HG03558 (cell line): Measurements from ENCODE around the gene LRP1-AS.

Source experiments
- ATAC-seq: cut with Tn5 transposase; IDR thresholded peaks from one replicate; pipeline ENCODE4 v1.9.1; 2021; ENCODE audit warnings: moderate number of reproducible peaks; ENCODE audit not compliant: unreplicated experiment; ENCODE audit errors: extremely low read depth

The LRP1-AS gene

DNA sequence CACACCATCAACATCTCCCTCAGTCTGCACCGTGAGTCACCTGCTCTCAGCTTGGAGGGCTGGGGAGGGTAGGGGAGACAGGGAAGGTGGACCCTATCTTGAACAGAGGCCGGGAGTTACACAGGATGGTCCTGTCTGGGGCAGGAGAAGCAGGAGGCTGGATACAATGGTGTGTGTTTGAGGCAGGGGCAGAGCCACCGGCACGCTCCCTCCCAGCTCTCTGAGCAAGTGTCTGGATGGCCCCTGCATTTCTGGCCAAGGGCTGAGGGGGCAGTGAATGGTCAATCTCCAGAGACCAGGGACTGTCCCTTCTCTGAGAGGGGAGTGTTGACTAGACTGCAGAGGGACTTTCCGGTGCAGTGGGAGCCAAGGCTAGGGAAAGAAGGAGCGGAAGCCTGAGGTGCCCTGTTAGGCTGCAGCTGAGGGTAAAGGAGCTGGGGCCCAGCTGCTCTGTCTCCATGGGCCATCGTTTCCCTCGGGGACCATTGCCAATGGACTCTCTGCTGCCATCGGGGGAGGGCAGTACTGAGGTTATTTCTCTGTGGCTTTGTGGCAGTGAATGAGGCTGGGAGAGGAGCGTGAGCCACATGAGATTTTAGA lies 1.9 kb downstream of the LRP1-AS start:
- no peak for ATAC-seq

GRCh38 chr12:57143454-57143853 lies 4.0 kb downstream of the LRP1-AS start:
- no peak for ATAC-seq

DNA sequence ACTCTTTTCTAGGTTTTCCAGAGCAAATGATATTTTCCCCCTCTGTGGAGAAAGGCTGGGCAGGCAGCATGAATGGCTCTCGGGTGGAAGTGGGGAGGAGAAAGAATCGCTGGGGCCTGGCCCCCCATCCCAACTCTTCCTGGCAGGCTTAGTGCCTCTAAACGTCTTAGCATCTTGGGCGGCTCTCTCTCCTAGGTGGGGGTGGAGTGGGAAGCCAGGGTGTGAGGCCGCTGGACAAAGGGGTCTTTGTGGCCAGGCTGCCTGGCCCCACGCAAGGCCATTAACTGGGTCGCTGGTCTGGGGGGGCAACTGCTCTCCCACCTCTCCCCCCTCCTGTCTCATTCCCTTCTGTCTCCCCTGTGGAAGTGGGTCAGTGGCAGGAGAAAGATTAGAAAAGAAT lies 4.7 kb downstream of the LRP1-AS start:
- no peak for ATAC-seq

- ATAC-seq: no peak
Measured at GRCh38 chr12:57142121-57142520, 5.3 kb downstream of the LRP1-AS start.

DNA sequence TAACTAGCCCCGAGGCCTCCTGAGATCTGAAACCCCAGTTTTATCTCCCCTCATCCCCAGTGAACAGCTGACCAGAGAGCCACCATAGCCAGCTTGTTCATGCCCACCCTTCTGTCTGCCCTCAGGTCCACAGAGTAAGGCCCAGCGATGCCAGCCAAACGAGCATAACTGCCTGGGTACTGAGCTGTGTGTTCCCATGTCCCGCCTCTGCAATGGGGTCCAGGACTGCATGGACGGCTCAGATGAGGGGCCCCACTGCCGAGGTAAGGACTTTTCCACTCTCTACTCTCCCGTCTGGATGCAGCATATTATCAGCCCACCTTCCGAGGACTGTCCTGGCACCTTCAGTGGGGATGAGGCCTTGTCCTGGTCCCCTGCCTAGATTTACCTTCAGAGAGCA lies 6.2 kb downstream of the LRP1-AS start:
- ATAC-seq: no peak

- ATAC-seq: no peak
Measured at GRCh38 chr12:57139796-57140649, 7.4 kb downstream of the LRP1-AS start.

- ATAC-seq: no peak
Measured at GRCh38 chr12:57138526-57139272, 8.7 kb downstream of the LRP1-AS start.

DNA sequence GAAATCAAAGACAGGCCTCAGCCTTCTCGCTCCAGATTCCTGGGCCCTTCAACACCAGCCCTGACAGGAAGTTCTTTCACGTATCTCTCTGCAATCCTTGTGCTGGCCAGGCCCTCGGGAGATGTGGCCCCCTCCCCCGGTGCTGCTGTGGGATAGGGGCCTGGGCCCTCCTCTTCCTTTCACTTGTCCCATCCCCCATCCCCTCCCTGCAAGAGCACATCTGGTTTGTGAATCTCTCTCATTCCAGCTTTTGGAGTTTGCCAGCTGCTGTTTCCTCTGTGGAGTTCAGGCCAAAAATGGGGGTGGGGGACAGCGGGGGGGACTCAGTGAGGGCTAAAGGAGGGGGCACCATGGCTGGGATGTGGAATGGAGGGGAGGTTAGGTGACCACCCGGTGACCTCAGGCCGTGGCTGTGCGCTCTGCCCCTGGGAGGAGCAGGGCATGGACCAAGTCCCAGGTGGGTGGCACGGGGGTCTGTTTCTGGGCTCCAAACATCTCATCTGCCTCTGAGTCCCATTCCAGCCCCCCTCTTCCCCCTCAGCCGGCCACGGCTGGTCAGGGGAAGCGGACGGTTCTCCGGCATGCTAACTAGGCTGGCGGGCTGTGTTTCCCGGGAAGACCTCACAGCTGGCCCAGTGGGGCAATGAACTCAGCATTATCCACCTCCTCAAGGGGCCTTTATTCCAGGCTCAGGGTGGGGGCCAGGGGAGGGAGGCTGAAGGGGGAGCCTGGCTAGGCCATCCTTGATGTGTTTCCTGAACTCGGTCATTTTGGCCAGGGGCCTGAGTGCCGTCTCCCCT lies 11.7 kb downstream of the LRP1-AS start:
- no peak for ATAC-seq

DNA sequence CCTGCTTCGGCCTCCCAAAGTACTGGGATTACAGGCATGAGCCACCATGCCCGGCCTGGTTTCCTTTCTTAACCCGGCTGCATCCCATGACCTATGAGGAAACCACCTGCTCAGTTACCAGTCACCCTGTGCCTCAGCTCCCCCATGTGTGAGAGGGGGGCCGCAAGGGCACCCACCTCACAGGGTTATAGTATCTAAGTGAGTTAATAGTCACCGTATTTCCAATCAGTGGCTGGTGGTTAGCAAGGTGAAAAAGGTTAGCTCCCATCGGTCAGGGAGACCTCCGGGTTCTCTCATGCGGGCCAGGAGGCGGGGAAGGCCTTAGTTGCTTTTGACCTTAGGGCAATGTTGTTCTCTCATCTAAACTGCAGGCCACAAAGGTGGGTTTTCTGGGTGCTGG lies 12.5 kb downstream of the LRP1-AS start:
- no peak for ATAC-seq

DNA sequence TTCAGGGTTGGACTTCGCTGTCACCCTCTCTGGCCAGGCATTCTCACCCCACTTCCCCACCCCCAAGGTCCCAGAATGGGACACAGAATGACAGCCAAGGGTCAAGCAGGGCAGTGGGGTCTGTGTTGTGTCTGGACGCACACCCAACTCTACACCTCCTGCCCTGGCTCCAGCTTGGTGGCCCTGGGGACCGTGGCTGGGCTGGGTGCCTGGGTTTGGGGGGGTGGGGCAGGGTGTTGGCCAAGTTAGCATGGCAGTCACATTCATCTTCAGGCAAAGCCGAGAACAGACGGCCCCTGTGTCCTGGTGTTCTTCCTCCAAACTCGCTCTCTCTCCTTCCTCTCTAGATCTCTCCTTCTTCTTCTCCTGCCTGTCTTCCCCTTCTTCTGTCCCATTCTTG lies 13.5 kb downstream of the LRP1-AS start:
- no peak for ATAC-seq

DNA sequence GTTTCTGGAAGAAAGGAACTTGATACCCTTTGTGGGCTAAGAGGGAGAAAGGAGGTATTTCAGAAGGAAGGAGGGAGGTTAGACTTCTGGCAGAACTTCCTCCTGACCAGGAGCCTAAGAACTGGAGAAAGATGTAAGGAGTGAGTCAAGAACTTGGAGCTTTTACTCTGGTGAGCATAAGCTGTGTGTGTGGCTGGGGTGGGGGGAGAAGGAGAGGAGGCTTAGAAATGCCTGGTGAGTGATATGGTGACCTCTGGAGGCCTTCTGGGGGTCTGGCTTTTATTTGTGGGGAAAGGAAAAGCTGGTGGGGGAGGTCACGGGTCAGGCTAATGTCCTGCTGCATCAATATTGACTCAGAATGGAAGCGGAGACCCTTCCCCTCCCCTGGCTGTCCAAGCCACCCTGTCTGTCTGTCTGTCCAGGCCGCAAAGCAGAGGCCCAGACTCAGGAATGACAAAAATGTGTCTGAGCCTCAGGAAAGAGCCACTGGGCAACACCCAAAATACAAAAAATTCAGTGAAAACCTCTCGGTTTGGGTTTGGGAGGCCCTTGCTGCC lies 14.3 kb downstream of the LRP1-AS start:
- ATAC-seq: no peak

GRCh38 chr12:57131896-57132744 lies 15.3 kb downstream of the LRP1-AS start:
- no peak for ATAC-seq

DNA sequence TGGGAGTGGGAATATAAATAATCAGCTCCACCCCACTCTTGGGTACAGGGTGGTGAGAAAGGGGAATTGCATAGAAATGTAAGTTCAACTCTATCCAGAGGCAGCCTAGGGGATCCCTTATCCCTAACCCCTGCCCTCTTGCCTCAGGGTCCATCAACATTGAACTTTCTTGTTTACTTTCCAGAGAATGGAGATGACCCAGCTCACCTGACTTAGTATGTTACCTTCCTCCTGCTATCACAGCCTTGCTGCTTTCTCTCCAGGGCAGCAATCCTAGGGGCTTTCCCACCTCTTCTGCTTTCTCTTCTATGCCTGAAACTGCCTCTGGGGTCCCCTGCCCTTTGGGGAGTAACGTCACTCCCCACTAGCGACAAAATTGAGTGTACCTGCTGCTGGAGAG lies 16.5 kb downstream of the LRP1-AS start:
- ATAC-seq: no peak

DNA sequence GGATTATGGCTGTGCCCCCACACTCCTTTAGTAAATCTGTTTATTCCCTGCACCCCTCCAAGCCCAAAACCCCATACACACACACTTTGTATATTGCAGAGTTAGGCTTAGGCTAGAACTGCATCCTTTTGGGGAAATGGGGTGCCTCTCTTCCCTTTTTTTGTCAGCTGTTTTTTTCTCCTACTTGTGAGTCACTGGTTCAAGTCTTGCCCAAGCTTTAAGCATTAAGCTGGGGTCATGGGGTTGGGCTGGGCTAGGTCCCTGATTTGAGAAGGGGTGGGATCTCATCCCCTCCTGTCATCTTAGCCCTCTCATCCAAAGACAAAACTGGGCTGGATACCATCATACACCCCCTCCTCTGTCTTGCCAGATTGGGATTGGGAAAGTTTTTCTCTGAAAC lies 17.5 kb downstream of the LRP1-AS start:
- ATAC-seq: no peak

DNA sequence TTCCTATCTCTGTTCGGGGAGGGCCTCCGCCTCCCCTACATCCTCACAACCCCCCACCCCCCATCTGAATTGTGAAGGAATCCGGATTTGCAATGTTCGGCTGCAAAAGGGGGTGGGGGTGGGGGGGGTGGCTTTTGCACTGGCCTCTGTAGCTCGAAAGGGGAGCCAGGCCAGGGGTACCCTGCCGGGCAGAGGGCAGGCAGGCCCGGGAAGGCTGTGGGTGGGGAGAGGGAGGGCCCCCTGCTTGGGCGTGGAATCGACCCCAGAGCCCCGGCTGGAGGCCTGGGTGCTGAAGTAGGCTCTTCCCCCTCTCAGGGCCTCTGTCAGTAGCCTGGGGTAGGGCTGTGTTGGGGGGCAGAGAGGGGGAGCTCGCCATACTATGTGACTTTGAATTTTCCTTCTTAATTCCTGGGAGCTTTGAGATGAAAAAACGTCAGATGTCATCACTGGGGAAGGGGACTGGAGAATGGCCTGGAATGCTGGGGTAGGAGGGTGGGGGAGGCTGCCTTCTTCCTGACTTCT lies 18.0 kb downstream of the LRP1-AS start:
- ATAC-seq: no peak

GRCh38 chr12:57128519-57129247 lies 18.7 kb downstream of the LRP1-AS start:
- ATAC-seq: no peak

GRCh38 chr12:57127726-57128518 lies 19.5 kb downstream of the LRP1-AS start, which contains the start of gene LRP1:
Gene LRP1, plus strand, starts transcription at chr12:57128483. Its CDS starts 482 bp downstream, at chr12:57128965.
- ATAC-seq: no peak
